IMR-90 (cell line): ENCODE data around the gene HRAS. TPM values are rescaled to one million over a fixed set of nuclear protein-coding genes. Genes with fewer than 3 reads are reported as not detected.
A peak's percentile ranks its signal among the peaks of the same experiment; 100 is the strongest.

Experiments used
- ATAC-seq: fragments of 200-7000 bp; cut with Tn5 transposase; 2 replicates; pipeline ENCODE4 v1.9.1; 2020; ENCODE audit warnings: low read depth, mild to moderate bottlenecking, moderate library complexity
- BruUV-seq: library from RNA; stranded (reverse); fragments of 400-500 nt; replicated peaks from 2 replicates; lab custom pipeline; 2021; lab: Mats Ljungman, UMichigan
- CTCF ChIA-PET: fragments of 300-600 bp; formaldehyde crosslinking; extraction: SDS; loops from one replicate; lab custom pipeline; 2021; ENCODE audit warnings: antibody characterized with exemption; lab: Yijun Ruan, JAX
- POLR2A ChIA-PET: fragments of 300-600 bp; sonication (Branson Sonifier 250); formaldehyde crosslinking; loops from one replicate; lab custom pipeline; 2022; ENCODE audit warnings: antibody characterized with exemption; ENCODE audit not compliant: unreplicated experiment; lab: Charles Lee
- DNase-seq: peaks from one replicate; pipeline ENCODE4 v3.0.0; 2013
- H2AFZ ChIP-seq: replicated peaks from 2 replicates; pipeline ENCODE3; 2013; ENCODE audit warnings: low read length, mild to moderate bottlenecking; ENCODE audit not compliant: poor library complexity
- H2AK5ac ChIP-seq: 2 replicates; pipeline ENCODE4 v1.6.1; 2013; ENCODE audit warnings: low read depth, low read length, inconsistent platforms
- H2AK9ac ChIP-seq: replicated peaks from 2 replicates; pipeline ENCODE3; 2013; ENCODE audit warnings: mild to moderate bottlenecking, low read depth, low read length, moderate library complexity; ENCODE audit not compliant: poor library complexity
- H2BK120ac ChIP-seq: 2 replicates; pipeline ENCODE4 v1.6.1; 2013; ENCODE audit warnings: low read depth, low read length, inconsistent platforms
- H2BK15ac ChIP-seq: 3 replicates; pipeline ENCODE4 v1.6.1; 2013; ENCODE audit warnings: low read depth, low read length, inconsistent platforms
- H2BK20ac ChIP-seq: 2 replicates; pipeline ENCODE4 v1.6.1; 2013; ENCODE audit warnings: low read depth, mild to moderate bottlenecking, inconsistent platforms, low read length, moderate library complexity
- H2BK5ac ChIP-seq: 2 replicates; pipeline ENCODE4 v1.6.1; 2013; ENCODE audit warnings: mild to moderate bottlenecking, low read depth, low read length, inconsistent platforms; ENCODE audit not compliant: poor library complexity, severe bottlenecking
- H3K14ac ChIP-seq: replicated peaks from 2 replicates; pipeline ENCODE4 v1.6.1; 2013; ENCODE audit warnings: low read depth, low read length, inconsistent platforms
- H3K18ac ChIP-seq: 2 replicates; pipeline ENCODE4 v1.6.1; 2013; ENCODE audit warnings: low read depth, low read length, control low read depth
- H3K23ac ChIP-seq: 2 replicates; pipeline ENCODE4 v1.6.1; 2013; ENCODE audit warnings: low read depth, low read length, inconsistent platforms
- H3K27ac ChIP-seq: 2 replicates; pipeline ENCODE4 v1.5.1; 2013; ENCODE audit warnings: mild to moderate bottlenecking, control low read depth, low read length; ENCODE audit not compliant: insufficient read depth
- H3K27me3 ChIP-seq: 2 replicates; pipeline ENCODE4 v1.6.1; 2013; ENCODE audit warnings: low read length; ENCODE audit not compliant: control insufficient read depth, insufficient read depth
- H3K36me3 ChIP-seq: 2 replicates; pipeline ENCODE4 v1.6.1; 2013; ENCODE audit warnings: low read length, mixed read lengths; ENCODE audit not compliant: control insufficient read depth, insufficient read depth
- H3K4ac ChIP-seq: 2 replicates; pipeline ENCODE4 v1.6.1; 2013; ENCODE audit warnings: low read depth, low read length, inconsistent platforms
- H3K4me1 ChIP-seq: 2 replicates; pipeline ENCODE4 v1.6.1; 2013; ENCODE audit warnings: low read length, mixed read lengths; ENCODE audit not compliant: control insufficient read depth, insufficient read depth
- H3K4me2 ChIP-seq: 2 replicates; pipeline ENCODE4 v1.6.1; 2013; ENCODE audit warnings: low read depth, mild to moderate bottlenecking, control low read depth, low read length, moderate library complexity
- H3K4me3 ChIP-seq: 2 replicates; pipeline ENCODE4 v1.5.1; 2013; ENCODE audit warnings: low read depth, mild to moderate bottlenecking, control low read depth, low read length, moderate library complexity; ENCODE audit not compliant: insufficient read depth
- H3K56ac ChIP-seq: 2 replicates; pipeline ENCODE4 v1.6.1; 2013; ENCODE audit warnings: low read length, inconsistent platforms; ENCODE audit not compliant: insufficient read depth; ENCODE audit errors: extremely low read depth
- H3K79me1 ChIP-seq, 2 experiments: 2 replicates each; pipeline ENCODE4 v1.6.1; 2013; ENCODE audit warnings: low read length in 2 of 2, inconsistent platforms in 1 of 2, low read depth in 1 of 2
- H3K9ac ChIP-seq: 2 replicates; pipeline ENCODE4 v1.6.1; 2013; ENCODE audit warnings: low read depth, low read length, control low read depth
- H3K9me1 ChIP-seq: 2 replicates; pipeline ENCODE4 v1.6.1; 2013; ENCODE audit warnings: low read length, inconsistent platforms; ENCODE audit not compliant: insufficient read depth
- H3K9me3 ChIP-seq: 2 replicates; pipeline ENCODE4 v1.6.1; 2013; ENCODE audit warnings: low read length; ENCODE audit not compliant: control insufficient read depth, insufficient read depth
- H4K20me1 ChIP-seq: 2 replicates; pipeline ENCODE4 v1.6.1; 2013; ENCODE audit warnings: low read length, inconsistent platforms; ENCODE audit not compliant: insufficient read depth
- H4K5ac ChIP-seq: 2 replicates; pipeline ENCODE4 v1.6.1; 2013; ENCODE audit warnings: mild to moderate bottlenecking, low read depth, low read length, control low read depth
- H4K8ac ChIP-seq, 2 experiments: 2 replicates each; pipeline ENCODE4 v1.6.1; 2013; ENCODE audit warnings: low read depth in 2 of 2, low read length in 2 of 2, control low read depth in 1 of 2, inconsistent platforms in 1 of 2
- H4K91ac ChIP-seq: 2 replicates; pipeline ENCODE4 v1.6.1; 2013; ENCODE audit warnings: low read depth, low read length, inconsistent platforms; ENCODE audit not compliant: insufficient read depth
- BHLHE40 ChIP-seq: fragments of 150-350 bp; IDR thresholded peaks from 2 replicates; pipeline ENCODE4 v1.6.1; 2016; ENCODE audit warnings: mild to moderate bottlenecking, low read depth, low read length
- CHD1 ChIP-seq: IDR thresholded peaks from 2 replicates; pipeline ENCODE4 v1.6.1; 2012; ENCODE audit warnings: low read depth, low read length, improper control_type of control experiment
- CTCF ChIP-seq: conservative IDR thresholded peaks from 2 replicates; pipeline ENCODE4 v1.5.1; 2012; ENCODE audit warnings: mild to moderate bottlenecking, low read depth, low read length, improper control_type of control experiment
- ELK1 ChIP-seq: fragments of 150-350 bp; IDR thresholded peaks from 2 replicates; pipeline ENCODE4 v1.6.1; 2016; ENCODE audit warnings: low read depth, mild to moderate bottlenecking, low read length, moderate library complexity, borderline replicate concordance
- FOS ChIP-seq: fragments of 150-350 bp; IDR thresholded peaks from 2 replicates; pipeline ENCODE4 v1.6.1; 2016; ENCODE audit warnings: low read depth, low read length
- MAFK ChIP-seq: IDR thresholded peaks from 2 replicates; pipeline ENCODE4 v1.6.1; 2012; ENCODE audit warnings: low read depth, low read length, improper control_type of control experiment
- MAZ ChIP-seq: IDR thresholded peaks from 2 replicates; pipeline ENCODE4 v1.6.1; 2012; ENCODE audit warnings: low read depth, mild to moderate bottlenecking, low read length, improper control_type of control experiment, moderate library complexity, borderline replicate concordance
- MXI1 ChIP-seq: IDR thresholded peaks from 2 replicates; pipeline ENCODE4 v1.6.1; 2012; ENCODE audit warnings: low read depth, mild to moderate bottlenecking, low read length, moderate library complexity, borderline replicate concordance
- NFE2L2 ChIP-seq: fragments of 150-350 bp; IDR thresholded peaks from 2 replicates; pipeline ENCODE4 v1.6.1; 2016; ENCODE audit warnings: low read depth, mild to moderate bottlenecking, low read length
- POLR2A ChIP-seq: IDR thresholded peaks from 2 replicates; pipeline ENCODE4 v1.6.1; 2012; ENCODE audit warnings: mild to moderate bottlenecking, low read depth, low read length
- RAD21 ChIP-seq: IDR thresholded peaks from 2 replicates; pipeline ENCODE4 v1.6.1; 2012; ENCODE audit warnings: low read length, improper control_type of control experiment
- RFX5 ChIP-seq: IDR thresholded peaks from 2 replicates; pipeline ENCODE4 v1.8.0; 2012; ENCODE audit warnings: low read depth, mild to moderate bottlenecking, low read length, moderate library complexity
- SMC3 ChIP-seq: fragments of 150-350 bp; IDR thresholded peaks from 2 replicates; pipeline ENCODE4 v1.6.1; 2016; ENCODE audit warnings: low read depth, mild to moderate bottlenecking, antibody characterized with exemption, low read length, moderate library complexity
- WGBS, 2 experiments: methylation state at CpG; one replicate each; pipeline versions ENCODE4 v1.1.5 to v1.1.7; 2013; ENCODE audit warnings: missing lambda C conversion rate in 2 of 2; ENCODE audit not compliant: insufficient read length in 1 of 2; ENCODE audit errors: extremely low coverage in 2 of 2; 5-methylcytosine and 5-hydroxymethylcytosine counted together
- dilution Hi-C: fragments of 300-500 bp; cut with HindIII; formaldehyde crosslinking; loops from one replicate; pipeline ENCODE4 v1.14.3; 2018; ENCODE audit warnings: low sequenced_read_pairs; ENCODE audit not compliant: unreplicated experiment
- in situ Hi-C: fragments of 300-500 bp; cut with MboI; formaldehyde crosslinking; loops from 3 replicates; pipeline ENCODE4 v1.14.3; 2019; ENCODE audit warnings: low sequenced_read_pairs, inconsistent platforms, mixed read lengths
- intact Hi-C: fragments of 100-400 bp; cut with micrococcal nuclease; formaldehyde crosslinking; loops from 2 replicates; pipeline ENCODE4 v1.10.0; 2022
- polyA plus RNA-seq, 3 experiments: library from polyadenylated mRNA; depleted of rRNA; stranded (reverse); fragments of >200 nt; gene quantifications; 2 replicates each; pipeline ENCODE4 v1.2.3, GENCODE V29; 2012; ENCODE audit warnings: low replicate concordance in 1 of 3
- total RNA-seq: library from RNA; depleted of rRNA; stranded (reverse); fragments of >200 nt; gene quantifications from 2 replicates; pipeline ENCODE4 v1.2.3, GENCODE V29; 2012

Gene HRAS
- total and polyA plus RNA-seq, 2 of the 4 experiments (the other 2 are of a cell fraction) = 108 to 123 TPM

- Histone ChIP-seq H4K91ac (no peak overlapping the region; the same call in 1 of the 2 replicates), H3K9me3 (peaks cover 6% of the 10 kb centered on the region; the same call in 1 of the 2 replicates), H3K4ac (peak overlapping the region; percentile 33; the same call in 1 of the 2 replicates), H3K79me1 (peaks cover 0 to 3% of the 10 kb centered on the region in 2 experiments; a peak in 2 of 4 replicates), H2AK5ac (peak overlapping the region; percentile 59; the same call in 1 of the 2 replicates), H2BK15ac (no peak overlapping the region), H4K20me1 (no peaks in the 10 kb centered on the region), H2AFZ (peak overlapping the region; percentile 90), H2BK5ac (peak overlapping the region; percentile 29), H3K4me1 (no peaks in the 10 kb centered on the region), H3K18ac (no peak overlapping the region), H3K9me1 (peaks cover 3% of the 10 kb centered on the region; the same call in 1 of the 2 replicates), H3K14ac (0 out of 2 replicates have a peak overlapping the region, but pooled peaks have one; percentile 69), H3K27me3 (no peaks in the 10 kb centered on the region), H3K23ac (peak overlapping the region; percentile 83; the same call in 1 of the 2 replicates), H3K4me2 (peak overlapping the region; percentile 65), H3K4me3 (peak overlapping the region; percentile 22), H2BK20ac (0 out of 2 replicates have a peak overlapping the region, but pooled peaks have one; percentile 10), H2BK120ac (no peak overlapping the region), H4K5ac (peak overlapping the region; percentile 2; the same call in 1 of the 2 replicates), H3K9ac (no peak overlapping the region), H2AK9ac (peak overlapping the region; percentile 88), H3K56ac (no peak overlapping the region), H4K8ac (peak overlapping the region in 1 of 2 experiments; percentile 91; a peak in 2 of 4 replicates), H3K36me3 (peaks cover 7% of the 10 kb centered on the region), H3K27ac (no peak overlapping the region)
- ATAC-seq (peak; percentile 99), DNase-seq (peak; percentile 89)
- no TSS peak for BruUV-seq
- POLR2A ChIA-PET = no interaction called here
- in situ Hi-C loops = no loop called here
- dilution Hi-C loops = no loop called here
- 15% methylated on average over 25 of the region's 74 CpGs; no CpG with 5 or more reads in 1 of the 2 experiments for WGBS, 2 experiments
- CTCF ChIA-PET = interaction anchor here (0.6 to 0.7 kb wide), 4 partner anchors 9 to 17 kb away, joined by 3 to 6 read pairs (median 3); no protein-coding TSS in a partner anchor
- intact Hi-C loops = loop anchor here (5.0 kb wide), 1 partner anchor 311 kb away; the partner anchor contains the start of genes BET1L and RIC8A
- peak; percentile 67 for TF ChIP-seq SMC3
- no peak for TF ChIP-seq MXI1
- peak; percentile 100; the same call in 1 of the 2 replicates for TF ChIP-seq CTCF
- no peak for TF ChIP-seq ELK1
- TF ChIP-seq NFE2L2 = no peak; the same call in 1 of the 2 replicates
- peak; percentile 92; the same call in 1 of the 2 replicates for TF ChIP-seq MAZ
- peak; percentile 94 for TF ChIP-seq BHLHE40
- no peak for TF ChIP-seq MAFK
- no peak for TF ChIP-seq RFX5
- no peak for TF ChIP-seq CHD1
- TF ChIP-seq RAD21 = peak; percentile 77
- peak; percentile 56 for TF ChIP-seq FOS
- no peak for TF ChIP-seq POLR2A
Measured at GRCh38 chr11:518463-519202, 16.7 kb downstream of the HRAS start.
